ENCODE data around the gene C2orf78. TPM values are rescaled to one million over a fixed set of nuclear protein-coding genes. Genes with fewer than 3 reads are reported as not detected.

The C2orf78 gene
- total RNA-seq, 1 experiment from 2014 or later: 0.39 TPM

- TF ChIP-seq USF1 (CRISPR knock-in tag; IDR thresholded peaks at IDR 0.05): no peak
- no peak for TF ChIP-seq ZNF416 (CRISPR knock-in tag; IDR thresholded peaks at IDR 0.05)
- TF ChIP-seq SOX15 (CRISPR knock-in tag; IDR thresholded peaks at IDR 0.05): no peak
- TF ChIP-seq ZNF219 (CRISPR knock-in tag; IDR thresholded peaks at IDR 0.05; ENCODE audit: borderline replicate concordance): no peak
- no peak for TF ChIP-seq ZNF281 (CRISPR knock-in tag; IDR thresholded peaks at IDR 0.05)
Observed at GRCh38 chr2:73739101-73739500, 44.9 kb upstream of the C2orf78 start (continued).

- DNase-seq (ENCODE audit: low spot score) (no peak), ATAC-seq (no peak)
- peaks cover 24% of the 10 kb centered on the region for H3K9me3 Mint-ChIP-seq
- ChIA-PET POLR2A (no interaction called here), CTCF (no interaction called here)
- peaks cover 11% of the 10 kb centered on the region for H3K36me3 Mint-ChIP-seq
- no peak overlapping the region for H3K4me3 Mint-ChIP-seq
- no peak overlapping the region for H3K27ac Mint-ChIP-seq
- no peak for TF ChIP-seq NFE2L1 (CRISPR knock-in tag; IDR thresholded peaks at IDR 0.05)
- no peak for TF ChIP-seq SP1 (CRISPR knock-in tag; conservative IDR thresholded peaks at IDR 0.05)
- TF ChIP-seq ZNF121 (CRISPR knock-in tag; IDR thresholded peaks at IDR 0.05): no peak
- no peak for TF ChIP-seq NR1H2 (CRISPR knock-in tag; IDR thresholded peaks at IDR 0.05)
- H3K27me3 Mint-ChIP-seq (ENCODE audit: low read depth): peaks cover 67% of the 10 kb centered on the region
- H3K4me1 Mint-ChIP-seq: peaks cover 6% of the 10 kb centered on the region
Observed at GRCh38 chr2:73740767-73741166, 43.2 kb upstream of the C2orf78 start.

- ChIA-PET CTCF (interaction anchor here (2.4 kb wide), 1 partner anchor 9 kb away, joined by 11 read pairs; the partner anchor contains the start of gene TPRKB), POLR2A (no interaction called here)
- Mint-ChIP-seq H3K27ac (no peak overlapping the region), H3K36me3 (peaks cover 11% of the 10 kb centered on the region), H3K9me3 (peaks cover 10% of the 10 kb centered on the region; the same call in 1 of the 2 replicates), H3K4me3 (no peak overlapping the region), H3K4me1 (peaks cover 5% of the 10 kb centered on the region; the same call in 1 of the 2 replicates), H3K27me3 (ENCODE audit: low read depth) (peaks cover 27% of the 10 kb centered on the region)
- peak; percentile 15 for DNase-seq (ENCODE audit: low spot score)
- peak; percentile 79 for ATAC-seq
- TF ChIP-seq ERG (CRISPR knock-in tag; IDR thresholded peaks at IDR 0.05): no peak
- no peak for TF ChIP-seq RORB (CRISPR knock-in tag; IDR thresholded peaks at IDR 0.05)
- TF ChIP-seq ZBTB21 (CRISPR knock-in tag; IDR thresholded peaks at IDR 0.05; ENCODE audit: borderline replicate concordance): no peak
- no peak for TF ChIP-seq ZNF317 (CRISPR knock-in tag; IDR thresholded peaks at IDR 0.05; ENCODE audit: borderline replicate concordance, low read depth)
- TF ChIP-seq, protein P1, sequence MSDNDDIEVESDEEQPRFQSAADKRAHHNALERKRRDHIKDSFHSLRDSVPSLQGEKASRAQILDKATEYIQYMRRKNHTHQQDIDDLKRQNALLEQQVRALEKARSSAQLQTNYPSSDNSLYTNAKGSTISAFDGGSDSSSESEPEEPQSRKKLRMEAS (CRISPR knock-in tag; IDR thresholded peaks at IDR 0.05): no peak
- TF ChIP-seq RELA (CRISPR knock-in tag; IDR thresholded peaks at IDR 0.05; ENCODE audit: borderline replicate concordance): no peak
- TF ChIP-seq SOX15 (CRISPR knock-in tag; IDR thresholded peaks at IDR 0.05): no peak
- TF ChIP-seq FOXJ3 (CRISPR knock-in tag; IDR thresholded peaks at IDR 0.05; ENCODE audit: borderline replicate concordance): no peak
- TF ChIP-seq PRRX2 (CRISPR knock-in tag; IDR thresholded peaks at IDR 0.05): no peak
- no peak for TF ChIP-seq ZNF219 (CRISPR knock-in tag; IDR thresholded peaks at IDR 0.05; ENCODE audit: borderline replicate concordance)
- TF ChIP-seq PREB (CRISPR knock-in tag; IDR thresholded peaks at IDR 0.05; ENCODE audit: borderline replicate concordance): no peak
- no peak for TF ChIP-seq GTF2I (CRISPR knock-in tag; conservative IDR thresholded peaks at IDR 0.05)
- no peak for TF ChIP-seq CREM (CRISPR knock-in tag; IDR thresholded peaks at IDR 0.05)
- TF ChIP-seq, protein P2, sequence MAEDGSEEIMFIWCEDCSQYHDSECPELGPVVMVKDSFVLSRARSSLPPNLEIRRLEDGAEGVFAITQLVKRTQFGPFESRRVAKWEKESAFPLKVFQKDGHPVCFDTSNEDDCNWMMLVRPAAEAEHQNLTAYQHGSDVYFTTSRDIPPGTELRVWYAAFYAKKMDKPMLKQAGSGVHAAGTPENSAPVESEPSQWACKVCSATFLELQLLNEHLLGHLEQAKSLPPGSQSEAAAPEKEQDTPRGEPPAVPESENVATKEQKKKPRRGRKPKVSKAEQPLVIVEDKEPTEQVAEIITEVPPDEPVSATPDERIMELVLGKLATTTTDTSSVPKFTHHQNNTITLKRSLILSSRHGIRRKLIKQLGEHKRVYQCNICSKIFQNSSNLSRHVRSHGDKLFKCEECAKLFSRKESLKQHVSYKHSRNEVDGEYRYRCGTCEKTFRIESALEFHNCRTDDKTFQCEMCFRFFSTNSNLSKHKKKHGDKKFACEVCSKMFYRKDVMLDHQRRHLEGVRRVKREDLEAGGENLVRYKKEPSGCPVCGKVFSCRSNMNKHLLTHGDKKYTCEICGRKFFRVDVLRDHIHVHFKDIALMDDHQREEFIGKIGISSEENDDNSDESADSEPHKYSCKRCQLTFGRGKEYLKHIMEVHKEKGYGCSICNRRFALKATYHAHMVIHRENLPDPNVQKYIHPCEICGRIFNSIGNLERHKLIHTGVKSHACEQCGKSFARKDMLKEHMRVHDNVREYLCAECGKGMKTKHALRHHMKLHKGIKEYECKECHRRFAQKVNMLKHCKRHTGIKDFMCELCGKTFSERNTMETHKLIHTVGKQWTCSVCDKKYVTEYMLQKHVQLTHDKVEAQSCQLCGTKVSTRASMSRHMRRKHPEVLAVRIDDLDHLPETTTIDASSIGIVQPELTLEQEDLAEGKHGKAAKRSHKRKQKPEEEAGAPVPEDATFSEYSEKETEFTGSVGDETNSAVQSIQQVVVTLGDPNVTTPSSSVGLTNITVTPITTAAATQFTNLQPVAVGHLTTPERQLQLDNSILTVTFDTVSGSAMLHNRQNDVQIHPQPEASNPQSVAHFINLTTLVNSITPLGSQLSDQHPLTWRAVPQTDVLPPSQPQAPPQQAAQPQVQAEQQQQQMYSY (CRISPR knock-in tag; IDR thresholded peaks at IDR 0.05): no peak
- no peak for TF ChIP-seq SMAD3 (CRISPR knock-in tag; IDR thresholded peaks at IDR 0.05; ENCODE audit: borderline replicate concordance)
- TF ChIP-seq NFE2L1 (CRISPR knock-in tag; IDR thresholded peaks at IDR 0.05): no peak
- TF ChIP-seq ZNF138 (CRISPR knock-in tag; conservative IDR thresholded peaks at IDR 0.05): no peak
- TF ChIP-seq TCF7 (CRISPR knock-in tag; IDR thresholded peaks at IDR 0.05; ENCODE audit: low read depth): no peak
Observed at GRCh38 chr2:73746015-73746876, 37.7 kb upstream of the C2orf78 start.
